ENCODE results near the gene FRMPD1.

- no peak for TF ChIP-seq POLR2AphosphoS5 (IDR thresholded peaks at IDR 0.05; ENCODE audit: low read depth, low read length)
- TF ChIP-seq SPI1 (IDR thresholded peaks at IDR 0.05; ENCODE audit: low read depth, low read length), result no peak
- TF ChIP-seq POLR2A (IDR thresholded peaks at IDR 0.05; ENCODE audit: low read depth, low read length), result no peak
- TF ChIP-seq PAX5 (IDR thresholded peaks at IDR 0.05; ENCODE audit: insufficient read depth, low read length, severe bottlenecking), result no peak
- no peak for TF ChIP-seq TAF1 (IDR thresholded peaks at IDR 0.05; ENCODE audit: low read depth, low read length)
These were observed 39.7 kb upstream of the FRMPD1 start for GRCh38 chr9:37611014-37611413.
